ENCODE results near the gene ETV6. TPM values are rescaled to one million over a fixed set of nuclear protein-coding genes. Genes with fewer than 3 reads are reported as not detected.

ETV6 gene
- total RNA-seq, 2 donors from 2014 or later, result 50.2 to 82.3 TPM

DNA sequence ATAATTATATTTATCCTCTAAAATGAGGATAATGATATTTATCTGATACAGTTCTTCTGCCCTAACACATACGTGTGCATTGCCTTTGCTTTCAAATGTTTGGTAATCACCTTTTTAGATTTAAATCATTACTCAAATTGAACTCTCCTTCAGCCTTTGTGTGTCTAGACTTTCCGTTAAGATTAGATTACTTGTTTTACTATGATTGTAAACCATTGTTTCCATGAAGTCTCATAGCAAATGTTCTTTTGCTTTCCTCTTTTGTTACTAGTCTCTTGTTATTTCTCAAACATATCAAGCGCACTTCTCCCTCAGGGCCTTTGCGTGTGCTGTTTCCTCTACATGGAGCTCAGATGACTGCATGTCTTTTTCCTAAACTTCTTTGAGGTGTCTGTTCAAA lies 63.7 kb downstream of the ETV6 start:
- H3K27me3 Mint-ChIP-seq, result no peaks in the 10 kb centered on the region
- ATAC-seq (no peak), DNase-seq (ENCODE audit: low spot score) (no peak)
- no peaks in the 10 kb centered on the region for H3K36me3 Mint-ChIP-seq
- no peak overlapping the region for H3K4me3 Mint-ChIP-seq
- no peaks in the 10 kb centered on the region for H3K9me3 Mint-ChIP-seq
- H3K27ac Mint-ChIP-seq, result no peak overlapping the region
- peaks cover 39 to 41% of the 10 kb centered on the region in 2 donors for H3K4me1 Mint-ChIP-seq (ENCODE audit: low read depth in 2 of 2)

DNA sequence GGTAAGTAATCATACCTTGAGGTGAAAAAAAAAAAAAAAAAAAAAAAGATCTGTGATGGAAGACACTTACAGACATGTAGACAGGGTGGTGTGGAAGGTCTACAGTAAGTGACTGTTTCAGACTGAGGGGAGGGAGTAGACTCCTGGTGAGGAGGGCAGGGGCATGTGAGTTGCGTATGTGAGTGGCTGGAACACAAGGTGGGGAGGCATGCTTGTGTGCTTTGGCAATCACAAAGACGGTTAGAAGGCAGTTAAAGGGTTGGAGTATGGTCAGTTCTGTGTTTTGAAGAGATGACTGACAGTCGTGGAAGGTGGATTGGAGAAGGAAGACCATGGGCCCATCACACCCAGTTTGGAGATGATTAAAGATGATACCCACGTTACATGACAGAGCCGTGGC lies 65.2 kb downstream of the ETV6 start:
- Mint-ChIP-seq H3K4me1 (ENCODE audit: low read depth in 2 of 2) (peaks cover 39 to 45% of the 10 kb centered on the region in 2 donors), H3K27me3 (no peaks in the 10 kb centered on the region)

DNA sequence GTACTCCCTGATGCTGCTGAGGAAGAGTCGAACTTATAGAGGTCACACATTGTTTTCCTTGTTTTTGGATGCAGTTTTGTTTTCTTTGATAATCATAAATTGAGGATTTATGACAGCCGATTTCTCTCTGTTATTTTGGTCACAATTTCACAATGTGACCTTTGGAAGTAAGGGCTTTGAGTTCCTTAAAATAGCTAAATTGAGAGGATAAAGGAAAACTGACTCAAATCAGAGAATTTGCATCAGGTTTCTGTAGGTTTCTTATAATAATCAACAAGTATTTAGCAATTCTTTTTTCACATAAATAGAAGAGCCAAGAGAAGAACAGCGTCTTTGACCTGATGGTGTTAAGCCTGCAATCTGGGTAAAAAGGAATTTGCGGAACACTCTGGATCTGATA lies 66.1 kb downstream of the ETV6 start:
- Mint-ChIP-seq H3K27ac (no peak overlapping the region), H3K4me3 (no peak overlapping the region), H3K27me3 (no peaks in the 10 kb centered on the region), H3K36me3 (no peaks in the 10 kb centered on the region), H3K9me3 (no peaks in the 10 kb centered on the region), H3K4me1 (ENCODE audit: low read depth in 2 of 2) (peaks cover 38 to 47% of the 10 kb centered on the region in 2 donors)
- no peak for DNase-seq (ENCODE audit: low spot score)
- no peak for ATAC-seq

More for the DNA sequence above, 65.2 kb downstream of the ETV6 start:
- H3K9me3 Mint-ChIP-seq, result no peaks in the 10 kb centered on the region
- no peak overlapping the region for H3K27ac Mint-ChIP-seq
- no peaks in the 10 kb centered on the region for H3K36me3 Mint-ChIP-seq
- ATAC-seq, result no peak
- DNase-seq (ENCODE audit: low spot score), result no peak
- no peak overlapping the region for H3K4me3 Mint-ChIP-seq

DNA sequence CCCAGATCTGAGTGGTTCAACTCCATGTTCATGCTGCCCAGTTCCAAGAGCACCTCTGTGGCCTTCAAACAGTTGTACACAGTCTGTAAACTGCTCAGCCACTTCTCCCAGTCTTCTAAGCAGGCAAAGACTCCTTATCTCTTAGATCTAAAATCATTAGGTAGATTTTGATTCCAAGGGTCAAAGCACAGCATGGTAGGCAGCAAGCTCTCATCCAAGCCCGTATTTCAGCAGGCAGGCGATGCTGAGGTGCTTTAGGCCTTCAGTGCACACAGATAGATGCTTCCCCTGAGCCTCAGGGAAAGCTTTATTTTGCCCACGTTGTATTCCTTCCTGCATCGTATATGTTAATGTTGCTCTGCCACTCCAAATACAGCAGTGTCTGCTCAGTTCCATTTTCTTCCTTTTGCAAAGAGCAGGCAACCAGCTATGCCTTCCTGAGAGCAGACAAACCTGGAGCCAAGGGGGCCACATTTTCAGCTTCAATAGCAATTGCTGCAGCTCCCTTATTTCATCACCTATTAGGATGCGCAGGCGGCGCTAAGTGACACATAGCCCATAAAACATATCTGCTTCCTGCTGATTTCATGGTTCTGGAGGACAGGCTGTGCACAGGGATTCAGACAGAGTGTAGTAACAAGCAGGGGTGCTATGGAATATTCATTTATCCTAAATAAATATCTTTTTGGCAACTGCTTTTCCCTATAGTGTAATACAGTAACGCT lies 67.5 kb downstream of the ETV6 start:
- H3K9me3 Mint-ChIP-seq, result no peaks in the 10 kb centered on the region
- ATAC-seq, result no peak
- DNase-seq (ENCODE audit: low spot score), result no peak
- no peaks in the 10 kb centered on the region for H3K27me3 Mint-ChIP-seq
- H3K36me3 Mint-ChIP-seq, result no peaks in the 10 kb centered on the region
- H3K4me1 Mint-ChIP-seq (ENCODE audit: low read depth in 2 of 2), result peaks cover 41 to 43% of the 10 kb centered on the region in 2 donors
- no peak overlapping the region for H3K4me3 Mint-ChIP-seq
- no peak overlapping the region for H3K27ac Mint-ChIP-seq

DNA sequence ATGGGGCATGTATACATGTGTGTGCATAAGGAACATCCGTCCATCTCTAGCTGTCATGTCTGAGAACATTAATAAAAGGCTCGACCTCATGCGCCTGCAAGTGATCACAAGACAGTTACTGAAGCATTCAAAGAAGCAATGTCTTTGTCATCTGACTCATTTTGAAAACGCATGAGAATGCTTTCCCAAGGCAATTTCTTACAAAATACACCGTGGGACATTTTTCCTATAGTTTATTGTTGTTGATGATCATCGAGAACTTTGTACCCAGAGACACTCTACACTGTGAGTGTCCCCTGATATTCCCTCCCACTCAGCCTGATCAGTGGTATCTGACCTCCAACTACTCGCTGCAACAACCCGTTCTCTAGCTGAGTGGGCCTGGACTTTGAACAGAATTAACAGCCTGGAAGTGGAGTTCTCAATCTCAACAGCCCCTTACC lies 68.1 kb downstream of the ETV6 start:
- Mint-ChIP-seq H3K27ac (no peak overlapping the region), H3K4me3 (no peak overlapping the region), H3K9me3 (no peaks in the 10 kb centered on the region), H3K27me3 (no peaks in the 10 kb centered on the region), H3K4me1 (ENCODE audit: low read depth in 2 of 2) (peaks cover 41 to 43% of the 10 kb centered on the region in 2 donors), H3K36me3 (no peaks in the 10 kb centered on the region)
- ATAC-seq, result no peak
- no peak for DNase-seq (ENCODE audit: low spot score)

DNA sequence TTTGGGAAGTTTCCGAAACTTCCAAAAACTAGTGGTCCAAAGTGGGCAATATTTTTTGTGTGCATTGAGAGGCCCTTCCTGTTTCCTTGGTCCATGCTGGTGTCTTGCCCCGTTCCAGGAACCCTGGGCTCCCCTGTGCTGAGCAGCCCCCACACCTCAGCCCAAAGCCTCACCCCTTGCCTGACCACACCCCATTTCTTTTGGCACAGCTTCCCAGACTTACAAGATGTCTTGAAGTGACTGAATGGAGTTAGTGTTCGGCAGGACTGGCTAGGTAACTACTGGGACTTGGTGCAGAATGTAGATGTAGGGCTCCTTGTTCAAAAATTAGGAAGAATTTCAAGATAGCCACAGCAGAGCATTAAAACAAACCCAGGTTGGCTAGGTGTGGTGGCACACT lies 68.6 kb downstream of the ETV6 start:
- Mint-ChIP-seq H3K4me3 (no peak overlapping the region), H3K36me3 (no peaks in the 10 kb centered on the region), H3K9me3 (no peaks in the 10 kb centered on the region), H3K27ac (no peak overlapping the region), H3K27me3 (no peaks in the 10 kb centered on the region), H3K4me1 (ENCODE audit: low read depth in 2 of 2) (peaks cover 38 to 41% of the 10 kb centered on the region in 2 donors)
- ATAC-seq (no peak), DNase-seq (ENCODE audit: low spot score) (no peak)

DNA sequence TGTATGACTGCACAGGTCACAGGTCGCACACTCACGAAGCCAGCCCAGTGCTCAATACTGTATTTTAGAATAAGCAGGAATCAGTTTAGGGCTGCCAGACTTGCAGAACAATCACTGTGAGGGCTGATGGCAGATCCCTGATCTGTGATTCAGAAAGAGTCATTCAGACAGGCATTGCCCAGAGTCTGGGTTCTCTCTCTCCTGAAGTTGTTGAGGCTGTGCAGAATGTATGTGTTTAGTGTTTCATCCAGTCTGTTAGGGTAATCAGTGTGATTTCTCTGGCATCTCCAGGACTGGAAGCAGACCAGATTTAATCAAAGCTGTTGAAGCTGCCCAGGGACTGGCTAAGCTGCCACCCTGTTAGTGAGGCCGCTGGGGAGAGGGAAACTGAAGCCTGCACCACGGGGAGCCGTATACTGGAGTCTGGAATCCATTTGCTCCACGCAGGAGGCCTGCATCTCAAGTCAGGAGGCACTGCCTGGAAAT lies 69.3 kb downstream of the ETV6 start:
- Mint-ChIP-seq H3K27me3 (no peaks in the 10 kb centered on the region), H3K4me1 (ENCODE audit: low read depth in 2 of 2) (peaks cover 40 to 42% of the 10 kb centered on the region in 2 donors), H3K4me3 (no peak overlapping the region), H3K36me3 (no peaks in the 10 kb centered on the region), H3K9me3 (no peaks in the 10 kb centered on the region), H3K27ac (peak overlapping the region in 1 of 2 donors; percentile 14)
- no peak for ATAC-seq
- no peak for DNase-seq (ENCODE audit: low spot score)

DNA sequence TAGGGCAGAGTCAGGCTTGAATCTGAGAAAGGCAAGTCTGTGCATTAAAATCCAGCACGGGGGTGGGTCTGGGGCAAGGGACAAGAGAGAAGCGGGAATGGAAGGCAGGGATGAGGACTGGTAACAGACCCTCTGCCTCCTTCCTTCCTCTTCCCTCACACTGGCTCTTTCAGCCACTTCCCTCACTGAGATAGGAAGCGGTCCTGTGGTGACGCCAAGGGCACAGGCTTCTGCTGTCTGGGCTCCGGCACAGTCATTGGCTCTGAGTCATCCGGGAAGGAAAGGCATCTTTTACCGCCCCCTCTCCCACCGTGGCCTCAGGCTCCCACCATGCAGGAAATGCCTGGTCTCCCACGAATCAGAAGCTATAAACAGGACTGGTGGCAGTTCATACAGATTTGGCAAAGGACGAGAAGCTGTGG lies 70.2 kb downstream of the ETV6 start:
- peak overlapping the region in 1 of 2 donors; percentile 14 for H3K27ac Mint-ChIP-seq
- ATAC-seq, result peak; percentile 66 to 75

DNA sequence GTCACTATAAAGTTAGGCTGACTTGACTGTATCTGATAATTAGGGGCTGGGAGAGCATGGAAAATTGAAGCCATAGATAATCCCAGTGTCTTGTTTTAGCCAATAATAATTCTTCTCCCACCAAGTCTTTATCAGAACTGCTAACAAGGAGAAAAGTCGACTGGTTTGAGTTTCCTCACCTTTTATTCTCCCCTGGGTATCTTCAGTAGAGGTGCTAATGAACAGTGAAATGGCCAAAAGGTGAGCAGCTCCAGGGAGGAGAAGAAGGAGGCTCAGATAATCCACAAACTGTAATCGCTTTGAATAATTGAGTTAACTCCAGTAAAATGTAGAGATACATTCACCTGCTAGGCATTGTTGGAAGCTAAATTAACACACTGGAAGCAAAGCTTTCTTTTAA lies 72.6 kb downstream of the ETV6 start:
- H3K27ac Mint-ChIP-seq, result no peak overlapping the region
- H3K4me3 Mint-ChIP-seq, result no peak overlapping the region
- H3K4me1 Mint-ChIP-seq (ENCODE audit: low read depth in 2 of 2), result peaks cover 39 to 43% of the 10 kb centered on the region in 2 donors
- no peaks in the 10 kb centered on the region for H3K27me3 Mint-ChIP-seq
- no peak for DNase-seq (ENCODE audit: low spot score)
- ATAC-seq, result no peak
- H3K9me3 Mint-ChIP-seq, result no peaks in the 10 kb centered on the region
- peaks cover 5% of the 10 kb centered on the region for H3K36me3 Mint-ChIP-seq

More for the DNA sequence above, 70.2 kb downstream of the ETV6 start:
- no peaks in the 10 kb centered on the region for H3K9me3 Mint-ChIP-seq
- no peak for DNase-seq (ENCODE audit: low spot score)
- no peak overlapping the region for H3K4me3 Mint-ChIP-seq
- peaks cover 35 to 38% of the 10 kb centered on the region in 2 donors for H3K4me1 Mint-ChIP-seq (ENCODE audit: low read depth in 2 of 2)
- no peaks in the 10 kb centered on the region for H3K36me3 Mint-ChIP-seq
- no peaks in the 10 kb centered on the region for H3K27me3 Mint-ChIP-seq

DNA sequence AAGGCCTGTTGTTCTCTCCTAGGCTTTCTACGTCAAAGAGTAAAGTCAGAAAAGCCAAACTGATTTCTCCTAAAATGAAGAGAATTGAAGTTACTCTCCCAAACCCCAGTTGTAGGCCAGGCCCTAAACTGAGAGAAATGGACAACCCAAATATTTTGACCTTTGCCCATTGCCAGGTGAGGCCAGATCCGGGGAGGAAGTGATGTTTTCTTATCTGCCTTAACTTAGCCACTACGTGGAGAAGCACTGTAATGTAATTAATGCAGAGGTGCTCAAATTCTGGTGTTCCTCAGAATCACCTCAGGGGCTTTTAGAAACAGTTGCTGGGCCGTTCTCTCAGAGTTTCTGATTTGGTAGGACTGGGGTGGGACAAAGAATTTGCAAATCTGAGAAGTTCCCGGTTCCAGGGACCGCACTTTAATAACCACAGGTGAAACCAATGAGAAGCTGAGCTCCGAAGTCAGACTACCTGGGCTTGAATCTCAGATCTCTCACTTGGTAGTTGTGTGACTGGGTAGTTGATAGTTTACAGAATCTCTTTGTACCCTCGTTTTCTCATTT lies 73.2 kb downstream of the ETV6 start:
- H3K9me3 Mint-ChIP-seq, result no peaks in the 10 kb centered on the region
- peaks cover 5% of the 10 kb centered on the region for H3K36me3 Mint-ChIP-seq
- H3K27ac Mint-ChIP-seq, result no peak overlapping the region
- DNase-seq (ENCODE audit: low spot score), result no peak
- peaks cover 43 to 45% of the 10 kb centered on the region in 2 donors for H3K4me1 Mint-ChIP-seq (ENCODE audit: low read depth in 2 of 2)
- no peak for ATAC-seq
- no peaks in the 10 kb centered on the region for H3K27me3 Mint-ChIP-seq
- H3K4me3 Mint-ChIP-seq, result no peak overlapping the region

DNA sequence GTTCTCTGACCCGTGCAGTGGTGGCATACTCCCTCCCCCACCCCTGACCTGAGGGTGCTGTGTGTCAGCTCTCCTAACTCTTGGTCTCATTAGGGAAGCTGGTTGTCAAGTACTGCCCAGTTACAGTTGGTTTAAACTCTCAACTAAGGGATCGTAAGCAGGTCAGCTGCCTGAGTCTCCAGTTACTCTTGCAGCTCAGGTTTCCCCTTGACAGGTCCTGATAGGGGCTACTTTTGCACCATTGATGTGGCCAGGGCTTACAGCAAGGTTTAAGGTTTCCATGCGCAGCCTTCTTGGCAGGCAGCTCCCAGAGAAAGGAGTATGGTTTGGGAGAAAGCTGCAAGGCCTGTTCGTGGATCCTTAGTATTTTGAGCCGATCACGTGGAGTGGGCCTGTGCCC lies 74.5 kb downstream of the ETV6 start:
- H3K4me1 Mint-ChIP-seq (ENCODE audit: low read depth in 2 of 2), result peaks cover 41% of the 10 kb centered on the region in 2 donors
- no peak overlapping the region for H3K27ac Mint-ChIP-seq
- H3K9me3 Mint-ChIP-seq, result no peaks in the 10 kb centered on the region
- H3K4me3 Mint-ChIP-seq, result no peak overlapping the region
- ATAC-seq (no peak), DNase-seq (ENCODE audit: low spot score) (no peak)
- H3K36me3 Mint-ChIP-seq, result peaks cover 5% of the 10 kb centered on the region
- H3K27me3 Mint-ChIP-seq, result no peaks in the 10 kb centered on the region

DNA sequence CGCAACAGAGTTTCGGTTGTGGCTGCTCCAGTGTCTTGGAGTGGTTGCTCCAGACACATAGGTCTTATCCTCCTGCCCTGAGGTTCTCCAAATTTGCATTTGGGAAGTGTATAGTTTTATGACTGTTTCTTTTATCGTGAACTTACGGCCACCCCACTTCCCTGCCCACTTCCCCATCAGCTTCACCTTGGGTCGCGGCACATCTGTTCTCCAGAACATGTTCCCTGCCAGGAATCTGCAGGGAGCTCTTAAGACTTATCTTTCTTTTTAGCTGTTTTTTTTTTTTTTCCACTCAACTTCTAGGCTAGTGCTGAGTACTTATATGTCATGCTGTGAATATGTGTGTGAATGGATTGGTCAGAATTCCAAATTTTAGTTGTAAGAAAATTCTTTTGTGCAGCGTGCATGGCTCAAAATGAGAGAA lies 75.4 kb downstream of the ETV6 start:
- H3K27me3 Mint-ChIP-seq, result no peaks in the 10 kb centered on the region
- no peak overlapping the region for H3K4me3 Mint-ChIP-seq
- H3K4me1 Mint-ChIP-seq (ENCODE audit: low read depth in 2 of 2), result peaks cover 40 to 43% of the 10 kb centered on the region in 2 donors
- H3K9me3 Mint-ChIP-seq, result no peaks in the 10 kb centered on the region
- H3K36me3 Mint-ChIP-seq, result peaks cover 5% of the 10 kb centered on the region
- no peak for ATAC-seq
- DNase-seq (ENCODE audit: low spot score), result no peak
- H3K27ac Mint-ChIP-seq, result no peak overlapping the region

DNA sequence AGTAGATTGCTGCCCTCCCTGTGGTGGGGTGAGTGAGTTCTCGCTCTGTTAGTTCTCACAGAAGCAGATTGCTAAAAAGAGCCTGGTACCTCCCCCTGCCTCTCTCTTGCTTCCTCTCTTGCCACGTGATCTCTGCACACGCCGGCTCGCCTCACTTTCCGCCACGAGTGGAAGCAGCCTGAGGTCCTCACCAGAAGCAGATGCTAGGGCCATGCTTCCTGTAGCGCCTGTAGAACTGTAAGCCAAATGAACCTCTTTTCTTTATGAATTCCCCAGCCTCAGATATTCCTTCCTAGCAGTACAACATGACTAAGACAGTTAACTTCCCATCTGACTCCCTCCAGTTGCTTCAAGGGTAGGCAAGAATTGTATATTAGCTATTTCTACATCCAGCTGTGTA lies 76.2 kb downstream of the ETV6 start:
- Mint-ChIP-seq H3K36me3 (peaks cover 5% of the 10 kb centered on the region), H3K4me1 (ENCODE audit: low read depth in 2 of 2) (peaks cover 42 to 44% of the 10 kb centered on the region in 2 donors), H3K27ac (no peak overlapping the region), H3K9me3 (no peaks in the 10 kb centered on the region), H3K4me3 (no peak overlapping the region), H3K27me3 (no peaks in the 10 kb centered on the region)
- DNase-seq (ENCODE audit: low spot score), result no peak
- no peak for ATAC-seq

DNA sequence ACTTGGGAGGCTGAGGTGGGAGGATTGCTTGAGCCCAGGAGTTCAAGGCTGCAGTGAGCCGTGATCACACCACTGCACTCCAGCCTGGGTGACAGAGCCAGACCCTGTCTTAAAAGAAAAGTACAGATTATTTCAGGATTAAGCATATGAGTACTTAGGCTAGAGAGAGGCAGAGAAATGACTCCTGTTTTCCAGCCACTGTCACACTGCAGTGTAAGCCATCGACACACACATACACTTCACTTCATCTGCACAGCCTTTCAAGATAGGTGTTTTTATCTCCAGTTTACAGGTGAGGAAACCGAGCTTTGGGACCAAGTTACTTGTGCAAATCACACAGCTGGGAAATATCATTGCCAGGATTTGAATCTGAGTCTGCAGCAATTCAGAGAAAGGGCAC lies 77.2 kb downstream of the ETV6 start:
- Mint-ChIP-seq H3K9me3 (no peaks in the 10 kb centered on the region), H3K27me3 (no peaks in the 10 kb centered on the region), H3K27ac (no peak overlapping the region), H3K4me1 (ENCODE audit: low read depth in 2 of 2) (peaks cover 49% of the 10 kb centered on the region in 2 donors), H3K36me3 (peaks cover 5% of the 10 kb centered on the region), H3K4me3 (no peak overlapping the region)
- no peak for ATAC-seq
- no peak for DNase-seq (ENCODE audit: low spot score)

Measured in natural killer cell treated with Interleukin-12 subunit alpha and Interleukin-12 subunit beta and Interleukin-15 and Interleukin-18, amount 100 ng/mL, for 72 hours (primary cell).